Neural progenitor cell (in vitro differentiated cells): ENCODE results near the gene BMAL2. TPM values are rescaled to one million over a fixed set of nuclear protein-coding genes. Genes with fewer than 3 reads are reported as not detected.

Source experiments
- DNase-seq: peaks from one replicate; pipeline ENCODE4 v3.0.0-alpha.2; 2016; ENCODE audit warnings: low spot score
- H2AFZ ChIP-seq: fragments of 200-600 bp; sonication (generic); replicated peaks from 2 replicates; pipeline ENCODE4 v1.6.1; 2016; ENCODE audit warnings: antibody characterized with exemption
- H3F3A ChIP-seq: fragments of 200-600 bp; sonication (generic); 2 replicates; pipeline ENCODE4 v1.6.1; 2016; ENCODE audit warnings: antibody characterized with exemption, low read depth
- H3K27ac ChIP-seq: fragments of 200-600 bp; sonication (generic); 2 replicates; pipeline ENCODE4 v1.5.1; 2016; ENCODE audit warnings: mild to moderate bottlenecking
- H3K27me3 ChIP-seq: fragments of 200-600 bp; sonication (generic); 2 replicates; pipeline ENCODE4 v1.6.1; 2016; ENCODE audit warnings: mild to moderate bottlenecking, moderate library complexity
- H3K36me3 ChIP-seq: fragments of 200-600 bp; sonication (generic); 2 replicates; pipeline ENCODE4 v1.5.1; 2016
- H3K4me1 ChIP-seq: fragments of 200-600 bp; sonication (generic); 2 replicates; pipeline ENCODE4 v1.6.1; 2016; ENCODE audit warnings: mixed run types
- H3K4me2 ChIP-seq: fragments of 200-600 bp; sonication (generic); 2 replicates; pipeline ENCODE4 v1.6.1; 2016
- H3K4me3 ChIP-seq: fragments of 200-600 bp; sonication (generic); 2 replicates; pipeline ENCODE4 v1.5.1; 2016
- H3K79me2 ChIP-seq: fragments of 200-600 bp; sonication (generic); 2 replicates; pipeline ENCODE4 v1.6.1; 2016; ENCODE audit warnings: low read depth
- H3K9ac ChIP-seq: fragments of 200-600 bp; sonication (generic); 2 replicates; pipeline ENCODE4 v1.6.1; 2016
- H3K9me3 ChIP-seq: fragments of 200-600 bp; sonication (generic); 2 replicates; pipeline ENCODE4 v1.5.1; 2016; ENCODE audit warnings: low read depth
- H4K20me1 ChIP-seq: fragments of 200-600 bp; sonication (generic); 2 replicates; pipeline ENCODE4 v1.6.1; 2016; ENCODE audit warnings: low read depth
- H3K27ac Mint-ChIP-seq: 3 replicates; pipeline ENCODE4 v1.8.0; 2021; ENCODE audit warnings: mixed read lengths
- H3K27me3 Mint-ChIP-seq: 2 replicates; pipeline ENCODE4 v1.8.0; 2022; ENCODE audit warnings: low read depth, mild to moderate bottlenecking, inconsistent platforms, moderate library complexity, mixed read lengths; ENCODE audit not compliant: insufficient read depth
- H3K36me3 Mint-ChIP-seq: 3 replicates; pipeline ENCODE4 v1.8.0; 2021; ENCODE audit warnings: mixed read lengths
- H3K4me1 Mint-ChIP-seq: 3 replicates; pipeline ENCODE4 v1.8.0; 2021; ENCODE audit warnings: mixed read lengths
- H3K4me3 Mint-ChIP-seq: 3 replicates; pipeline ENCODE4 v1.8.0; 2021; ENCODE audit warnings: mild to moderate bottlenecking, moderate library complexity, mixed read lengths
- H3K9me3 Mint-ChIP-seq: 3 replicates; pipeline ENCODE4 v1.8.0; 2020; ENCODE audit warnings: mixed read lengths
- EZH2 ChIP-seq: fragments of 200-600 bp; sonication (generic); IDR thresholded peaks from 2 replicates; pipeline ENCODE4 v1.6.1; 2017; ENCODE audit warnings: antibody characterized with exemption, mild to moderate bottlenecking, moderate library complexity
- EZH2phosphoT487 ChIP-seq: fragments of 200-600 bp; sonication (generic); IDR thresholded peaks from 2 replicates; pipeline ENCODE4 v1.6.1; 2017; ENCODE audit warnings: antibody characterized with exemption
- total RNA-seq: library from RNA; depleted of rRNA; stranded (reverse); fragments of >200 nt; gene quantifications from 2 replicates; pipeline ENCODE4 v1.2.3, GENCODE V29; 2015; ENCODE audit warnings: low replicate concordance
- TF ChIP-seq, protein P1 (sequence below): fragments of 200-600 bp; sonication (generic); IDR thresholded peaks from 2 replicates; pipeline ENCODE4 v1.5.1; 2017; ENCODE audit warnings: antibody characterized with exemption, mild to moderate bottlenecking

Gene BMAL2
- total RNA-seq, 1 donor from 2014 or later, result 12.9 TPM

DNA sequence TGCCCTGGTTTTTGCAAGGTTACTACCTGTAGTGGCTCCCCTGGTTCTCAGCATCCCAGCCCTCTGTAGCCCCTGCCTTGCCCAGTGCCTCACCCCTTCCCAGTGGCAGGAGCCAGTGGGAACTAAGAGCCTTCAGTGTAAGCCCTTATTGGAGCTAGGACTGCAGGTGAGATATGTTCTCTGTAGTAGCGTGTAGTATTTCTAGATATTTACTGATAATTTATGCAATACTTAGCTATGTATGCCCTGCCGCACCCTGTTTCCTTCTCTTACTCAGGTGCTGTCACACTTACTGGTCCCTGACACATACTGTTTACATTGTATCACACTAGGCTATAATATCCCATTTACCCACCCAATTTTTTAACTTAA lies 3.6 kb downstream of the BMAL2 start:
- H3K36me3 ChIP-seq, result no peaks in the 10 kb centered on the region
- TF ChIP-seq, protein P1, sequence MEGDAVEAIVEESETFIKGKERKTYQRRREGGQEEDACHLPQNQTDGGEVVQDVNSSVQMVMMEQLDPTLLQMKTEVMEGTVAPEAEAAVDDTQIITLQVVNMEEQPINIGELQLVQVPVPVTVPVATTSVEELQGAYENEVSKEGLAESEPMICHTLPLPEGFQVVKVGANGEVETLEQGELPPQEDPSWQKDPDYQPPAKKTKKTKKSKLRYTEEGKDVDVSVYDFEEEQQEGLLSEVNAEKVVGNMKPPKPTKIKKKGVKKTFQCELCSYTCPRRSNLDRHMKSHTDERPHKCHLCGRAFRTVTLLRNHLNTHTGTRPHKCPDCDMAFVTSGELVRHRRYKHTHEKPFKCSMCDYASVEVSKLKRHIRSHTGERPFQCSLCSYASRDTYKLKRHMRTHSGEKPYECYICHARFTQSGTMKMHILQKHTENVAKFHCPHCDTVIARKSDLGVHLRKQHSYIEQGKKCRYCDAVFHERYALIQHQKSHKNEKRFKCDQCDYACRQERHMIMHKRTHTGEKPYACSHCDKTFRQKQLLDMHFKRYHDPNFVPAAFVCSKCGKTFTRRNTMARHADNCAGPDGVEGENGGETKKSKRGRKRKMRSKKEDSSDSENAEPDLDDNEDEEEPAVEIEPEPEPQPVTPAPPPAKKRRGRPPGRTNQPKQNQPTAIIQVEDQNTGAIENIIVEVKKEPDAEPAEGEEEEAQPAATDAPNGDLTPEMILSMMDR, result no peak
- TF ChIP-seq EZH2phosphoT487 (no peak), EZH2 (no peak)
- H3K4me3 ChIP-seq, result no peak overlapping the region
- no peak overlapping the region for H3K27ac ChIP-seq
- Mint-ChIP-seq H3K27ac (no peak overlapping the region), H3K4me3 (no peak overlapping the region), H3K36me3 (no peaks in the 10 kb centered on the region), H3K4me1 (peaks cover 18% of the 10 kb centered on the region), H3K9me3 (peaks cover 2% of the 10 kb centered on the region), H3K27me3 (peaks cover 17% of the 10 kb centered on the region)
- H3K9ac ChIP-seq, result no peak overlapping the region
- H2AFZ ChIP-seq, result no peak overlapping the region
- H3K4me2 ChIP-seq, result no peak overlapping the region
- H4K20me1 ChIP-seq, result peaks cover 9% of the 10 kb centered on the region
- H3K27me3 ChIP-seq, result peaks cover 37% of the 10 kb centered on the region
- H3K79me2 ChIP-seq, result peaks cover 18% of the 10 kb centered on the region
- H3K4me1 ChIP-seq, result peaks cover 11% of the 10 kb centered on the region
- DNase-seq, result no peak
- no peaks in the 10 kb centered on the region for H3K9me3 ChIP-seq
- H3F3A ChIP-seq, result peaks cover 8% of the 10 kb centered on the region

DNA sequence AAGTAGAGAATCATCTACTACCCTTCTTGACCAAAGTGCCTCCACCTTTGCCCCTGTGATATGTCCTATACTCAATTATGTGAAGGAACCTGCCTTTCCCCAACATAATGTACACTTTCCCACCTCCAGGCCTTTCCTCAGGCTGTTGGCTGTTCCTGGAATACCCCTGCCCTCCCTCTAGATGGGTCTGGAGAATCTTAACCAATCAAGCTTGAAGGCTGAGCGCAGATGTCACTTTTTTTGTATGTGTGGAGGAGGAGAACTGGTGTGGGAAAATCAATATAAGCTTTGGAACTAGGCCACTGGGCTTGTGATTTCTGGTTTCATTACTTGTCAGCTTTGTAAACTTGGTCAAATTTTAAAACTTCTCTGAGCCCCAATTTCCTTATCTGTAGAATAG lies 4.7 kb downstream of the BMAL2 start:
- H3F3A ChIP-seq, result peaks cover 2% of the 10 kb centered on the region
- H3K79me2 ChIP-seq, result peaks cover 21% of the 10 kb centered on the region
- Mint-ChIP-seq H3K4me3 (no peak overlapping the region), H3K9me3 (peaks cover 2% of the 10 kb centered on the region), H3K27ac (no peak overlapping the region), H3K36me3 (peaks cover 2% of the 10 kb centered on the region), H3K4me1 (peaks cover 16% of the 10 kb centered on the region), H3K27me3 (peaks cover 13% of the 10 kb centered on the region)
- DNase-seq, result no peak
- no peaks in the 10 kb centered on the region for H3K36me3 ChIP-seq
- peaks cover 9% of the 10 kb centered on the region for H4K20me1 ChIP-seq
- TF ChIP-seq EZH2 (no peak), EZH2phosphoT487 (no peak)
- no peak overlapping the region for H3K4me3 ChIP-seq
- no peak overlapping the region for H3K4me2 ChIP-seq
- H3K9me3 ChIP-seq, result no peaks in the 10 kb centered on the region
- H3K27me3 ChIP-seq, result peaks cover 26% of the 10 kb centered on the region
- H3K27ac ChIP-seq, result no peak overlapping the region
- H2AFZ ChIP-seq, result no peak overlapping the region
- H3K9ac ChIP-seq, result no peak overlapping the region
- peaks cover 5% of the 10 kb centered on the region for H3K4me1 ChIP-seq

DNA sequence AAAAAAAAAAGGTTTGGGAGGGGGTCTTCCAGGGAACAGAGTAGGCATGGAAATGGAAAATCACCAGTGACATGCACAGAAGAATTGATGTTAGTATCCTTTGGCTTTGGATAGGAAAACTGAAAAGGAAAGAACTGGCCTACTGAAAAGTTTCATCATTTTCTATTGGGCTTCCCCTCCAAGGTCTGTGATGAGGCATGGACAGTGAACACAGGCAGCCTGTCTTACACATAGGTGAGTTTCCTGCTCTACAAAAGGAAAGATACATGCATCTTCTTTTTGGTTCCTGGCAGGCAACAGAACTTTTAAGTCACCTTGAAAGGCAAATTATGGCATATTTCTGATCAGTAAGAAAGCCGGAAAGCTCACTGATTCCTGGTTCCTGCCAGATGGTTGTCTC lies 5.8 kb downstream of the BMAL2 start:
- peaks cover 5% of the 10 kb centered on the region for H3K4me1 ChIP-seq
- H3K9me3 ChIP-seq, result no peaks in the 10 kb centered on the region
- H3K4me3 ChIP-seq, result no peak overlapping the region
- DNase-seq, result no peak
- H4K20me1 ChIP-seq, result peaks cover 8% of the 10 kb centered on the region
- H3K4me2 ChIP-seq, result no peak overlapping the region
- H3K27ac ChIP-seq, result no peak overlapping the region
- peaks cover 20% of the 10 kb centered on the region for H3K79me2 ChIP-seq
- Mint-ChIP-seq H3K4me1 (peaks cover 25% of the 10 kb centered on the region), H3K4me3 (no peak overlapping the region), H3K36me3 (peaks cover 2% of the 10 kb centered on the region), H3K27me3 (peaks cover 10% of the 10 kb centered on the region), H3K9me3 (peaks cover 2% of the 10 kb centered on the region), H3K27ac (no peak overlapping the region)
- no peak overlapping the region for H3K9ac ChIP-seq
- no peak overlapping the region for H2AFZ ChIP-seq
- H3K36me3 ChIP-seq, result no peaks in the 10 kb centered on the region
- TF ChIP-seq EZH2 (no peak), EZH2phosphoT487 (no peak)
- TF ChIP-seq, protein P1, result no peak
- peaks cover 17% of the 10 kb centered on the region for H3K27me3 ChIP-seq
- no peaks in the 10 kb centered on the region for H3F3A ChIP-seq

DNA sequence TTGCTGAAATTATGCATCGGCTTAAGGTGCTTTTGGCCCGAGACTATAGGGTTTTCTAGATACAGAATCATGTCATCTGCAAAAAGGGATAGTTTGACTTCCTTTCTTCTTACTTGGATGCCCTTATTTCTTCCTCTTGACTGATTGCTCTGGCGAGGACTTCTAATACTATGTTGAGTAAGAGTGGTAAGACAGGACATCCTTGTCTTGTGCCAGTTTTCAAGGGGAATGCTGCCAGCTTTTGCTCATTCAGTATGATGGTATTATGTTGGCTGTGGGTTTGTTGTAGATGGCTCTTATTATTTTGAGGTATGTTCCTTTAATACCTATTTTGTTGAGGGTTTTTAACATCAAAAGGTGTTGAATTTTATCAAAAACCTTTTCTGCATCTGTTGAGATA lies 8.3 kb downstream of the BMAL2 start:
- no peak overlapping the region for H3K4me2 ChIP-seq
- Mint-ChIP-seq H3K4me3 (no peak overlapping the region), H3K27me3 (peaks cover 3% of the 10 kb centered on the region), H3K27ac (no peak overlapping the region), H3K9me3 (peaks cover 2% of the 10 kb centered on the region), H3K36me3 (peaks cover 2% of the 10 kb centered on the region), H3K4me1 (peaks cover 35% of the 10 kb centered on the region)
- no peak for DNase-seq
- no peaks in the 10 kb centered on the region for H3K36me3 ChIP-seq
- H4K20me1 ChIP-seq, result no peaks in the 10 kb centered on the region
- no peak overlapping the region for H3K9ac ChIP-seq
- no peaks in the 10 kb centered on the region for H3K27me3 ChIP-seq
- H3K79me2 ChIP-seq, result peaks cover 8% of the 10 kb centered on the region
- no peak overlapping the region for H3K4me3 ChIP-seq
- H3K27ac ChIP-seq, result no peak overlapping the region
- TF ChIP-seq, protein P1, result no peak
- TF ChIP-seq EZH2phosphoT487 (no peak), EZH2 (no peak)
- no peaks in the 10 kb centered on the region for H3K9me3 ChIP-seq
- no peaks in the 10 kb centered on the region for H3K4me1 ChIP-seq
- no peaks in the 10 kb centered on the region for H3F3A ChIP-seq
- H2AFZ ChIP-seq, result no peak overlapping the region
